CD14-positive monocyte (primary cell): Measurements from ENCODE around the gene ZNF467. TPM values are rescaled to one million over a fixed set of nuclear protein-coding genes. Genes with fewer than 3 reads are reported as not detected.

Source experiments
- DNase-seq, 3 donors: peaks; one replicate each; pipeline ENCODE4 v3.0.0-alpha.2; 2011 to 2022
- H2AFZ ChIP-seq: 2 replicates; pipeline ENCODE4 v1.6.0; 2012; ENCODE audit warnings: mild to moderate bottlenecking, low read depth, low read length, inconsistent platforms; ENCODE audit not compliant: insufficient read depth, poor library complexity, severe bottlenecking
- H3K27ac ChIP-seq, 2 donors: 1 replicate in 1 of 2; 2 replicates in 1 of 2; pipeline ENCODE4 v1.5.1; 2012 to 2013; ENCODE audit warnings: low read length in 2 of 2, control low read depth in 1 of 2, inconsistent platforms in 1 of 2, low read depth in 1 of 2, mild to moderate bottlenecking in 1 of 2
- H3K27me3 ChIP-seq, 2 donors: one replicate each; pipeline versions ENCODE4 v1.6.0 to v1.6.1; 2011 to 2013; ENCODE audit warnings: low read length in 2 of 2; ENCODE audit not compliant: control insufficient read depth in 2 of 2, insufficient read depth in 2 of 2
- H3K36me3 ChIP-seq, 2 donors: replicated peaks in 1 of 2; 1 replicate in 1 of 2; 2 replicates in 1 of 2; pipeline versions ENCODE4 v1.5.1 to v1.6.1; 2012 to 2013; ENCODE audit warnings: low read length in 2 of 2, control low read depth in 1 of 2, inconsistent platforms in 1 of 2, mild to moderate bottlenecking in 1 of 2; ENCODE audit not compliant: insufficient read depth in 2 of 2, control insufficient read depth in 1 of 2
- H3K4me1 ChIP-seq, 2 donors: 1 replicate in 1 of 2; 2 replicates in 1 of 2; pipeline versions ENCODE4 v1.5.1 to v1.6.1; 2012 to 2013; ENCODE audit warnings: low read length in 2 of 2, control low read depth in 1 of 2, inconsistent platforms in 1 of 2, mild to moderate bottlenecking in 1 of 2, moderate library complexity in 1 of 2; ENCODE audit not compliant: insufficient read depth in 2 of 2, control insufficient read depth in 1 of 2
- H3K4me2 ChIP-seq: replicated peaks from 2 replicates; pipeline ENCODE3; 2012; ENCODE audit warnings: low read length, moderate library complexity, mild to moderate bottlenecking; ENCODE audit not compliant: poor library complexity, severe bottlenecking; ENCODE audit errors: extremely low read depth
- H3K4me3 ChIP-seq, 3 experiments: fragments of 200-600 bp in 1 of 3; sonication (generic) in 1 of 3; replicated peaks in 1 of 3; 1 replicate in 2 of 3; 2 replicates in 1 of 3; pipeline ENCODE4 v1.5.1; 2011 to 2013; ENCODE audit warnings: low read length in 3 of 3, mild to moderate bottlenecking in 3 of 3, control low read depth in 2 of 3, low read depth in 2 of 3, inconsistent platforms in 1 of 3, moderate library complexity in 1 of 3
- H3K79me2 ChIP-seq: 2 replicates; pipeline ENCODE4 v1.6.0; 2012; ENCODE audit warnings: mild to moderate bottlenecking, control low read depth, inconsistent platforms, low read length, moderate library complexity; ENCODE audit not compliant: insufficient read depth
- H3K9ac ChIP-seq: 2 replicates; pipeline ENCODE4 v1.6.0; 2017; ENCODE audit warnings: low read length, mild to moderate bottlenecking; ENCODE audit not compliant: insufficient read depth, poor library complexity, severe bottlenecking
- H3K9me3 ChIP-seq, 2 donors: replicated peaks in 1 of 2; 1 replicate in 1 of 2; 2 replicates in 1 of 2; pipeline versions ENCODE4 v1.5.1 to v1.6.1; 2012 to 2013; ENCODE audit warnings: low read length in 2 of 2, control low read depth in 1 of 2; ENCODE audit not compliant: control insufficient read depth in 1 of 2, insufficient read depth in 1 of 2
- H4K20me1 ChIP-seq: 2 replicates; pipeline ENCODE4 v1.6.0; 2012; ENCODE audit warnings: mild to moderate bottlenecking, low read length, control low read depth, moderate library complexity; ENCODE audit not compliant: insufficient read depth
- H3K27ac Mint-ChIP-seq, 7 donors: one replicate each; pipeline ENCODE4 v1.8.0; 2020; ENCODE audit warnings: mild to moderate bottlenecking in 7 of 7, mixed read lengths in 7 of 7, moderate library complexity in 6 of 7, inconsistent platforms in 2 of 7
- H3K27me3 Mint-ChIP-seq, 3 donors: one replicate each; pipeline ENCODE4 v1.8.0; 2021 to 2022; ENCODE audit warnings: low read depth in 3 of 3, mild to moderate bottlenecking in 3 of 3, mixed read lengths in 3 of 3, moderate library complexity in 3 of 3, inconsistent platforms in 1 of 3
- H3K36me3 Mint-ChIP-seq, 2 donors: one replicate each; pipeline ENCODE4 v1.8.0; 2020; ENCODE audit warnings: mixed read lengths in 2 of 2, inconsistent platforms in 1 of 2, mild to moderate bottlenecking in 1 of 2
- H3K4me1 Mint-ChIP-seq: one replicate; pipeline ENCODE4 v1.8.0; 2020; ENCODE audit warnings: mild to moderate bottlenecking, mixed read lengths
- H3K4me3 Mint-ChIP-seq, 2 donors: one replicate each; pipeline ENCODE4 v1.8.0; 2020; ENCODE audit warnings: mild to moderate bottlenecking in 2 of 2, mixed read lengths in 2 of 2, moderate library complexity in 1 of 2
- H3K9me3 Mint-ChIP-seq, 7 donors: one replicate each; pipeline ENCODE4 v1.8.0; 2020 to 2022; ENCODE audit warnings: mixed read lengths in 7 of 7, mild to moderate bottlenecking in 6 of 7, moderate library complexity in 6 of 7, inconsistent platforms in 2 of 7
- CTCF ChIP-seq: fragments of 200-600 bp; IDR thresholded peaks from one replicate; pipeline ENCODE4 v1.8.0; 2022; ENCODE audit warnings: antibody characterized with exemption, mild to moderate bottlenecking
- WGBS: methylation state at CpG from one replicate; pipeline ENCODE4 v1.1.5; 2013; ENCODE audit warnings: missing lambda C conversion rate; ENCODE audit not compliant: insufficient coverage; 5-methylcytosine and 5-hydroxymethylcytosine counted together
- intact Hi-C, 2 donors: fragments of 100-400 bp; cut with micrococcal nuclease; formaldehyde crosslinking; loops; one replicate each; pipeline versions ENCODE4 v1.15.0 to v1.15.1; 2023
- polyA plus RNA-seq, 3 donors: library from polyadenylated mRNA; depleted of rRNA in 1 of 3; unstranded in 2 of 3; stranded (reverse) in 1 of 3; fragments of 300-500 nt in 2 of 3; fragments of >200 nt in 1 of 3; fragmentation: Illumina TruSeq in 2 of 3; gene quantifications; 1 replicate in 2 of 3; 2 replicates in 1 of 3; pipeline ENCODE4 v1.2.3, GENCODE V29; 2012 to 2021

ZNF467 gene
- polyA plus RNA-seq, 3 donors: 43.4 to 100 (median 52.8) TPM

- peaks cover 3 to 39% of the 10 kb centered on the region in 2 donors for H3K27me3 ChIP-seq
- 97% methylated on average over 8 of the region's 21 CpGs for WGBS
Measured at GRCh38 chr7:149791411-149792219, 18.2 kb upstream of the ZNF467 start.

More at GRCh38 chr7:149791411-149792219, 18.2 kb upstream of the ZNF467 start:
- Histone ChIP-seq H3K4me3 (no peak overlapping the region), H3K27ac (no peak overlapping the region), H3K36me3 (no peaks in the 10 kb centered on the region), H3K79me2 (no peaks in the 10 kb centered on the region), H2AFZ (no peak overlapping the region), H3K9me3 (no peaks in the 10 kb centered on the region), H3K4me1 (peaks cover 12 to 19% of the 10 kb centered on the region in 2 donors), H3K4me2 (no peak overlapping the region), H4K20me1 (no peaks in the 10 kb centered on the region), H3K9ac (no peak overlapping the region)
- H3K9me3 Mint-ChIP-seq: peaks cover 0 to 2% (median 0%) of the 10 kb centered on the region in 7 donors
- intact Hi-C loops: loop anchor here (2.0 to 5.0 kb wide), 2 partner anchors 129 kb away; no protein-coding TSS in a partner anchor
- H3K4me1 Mint-ChIP-seq: peaks cover 8% of the 10 kb centered on the region
- no peak for DNase-seq
- H3K4me3 Mint-ChIP-seq: no peak overlapping the region
- H3K27me3 Mint-ChIP-seq: peaks cover 25 to 55% (median 51%) of the 10 kb centered on the region in 3 donors
- H3K36me3 Mint-ChIP-seq: no peaks in the 10 kb centered on the region
- TF ChIP-seq CTCF: no peak
- H3K27ac Mint-ChIP-seq: no peak overlapping the region
